SU-DHL-6 (cell line): Measurements from ENCODE around the gene PRIM1.

ENCODE experiments used
- H2AFZ ChIP-seq: fragments of 200-600 bp; sonication (generic); 2 replicates; pipeline ENCODE4 v1.6.1; 2014; ENCODE audit warnings: low read depth, mild to moderate bottlenecking, moderate library complexity, mixed read lengths, antibody characterized with exemption, low read length; ENCODE audit not compliant: severe bottlenecking
- H3F3A ChIP-seq: fragments of 200-600 bp; shearing (Covaris generic); 2 replicates; pipeline ENCODE4 v1.6.0; 2016; ENCODE audit warnings: antibody characterized with exemption, mild to moderate bottlenecking; ENCODE audit not compliant: insufficient read depth
- H3K27ac ChIP-seq: fragments of 200-600 bp; sonication (generic); 2 replicates; pipeline ENCODE4 v1.5.1; 2016; ENCODE audit warnings: low read depth, mild to moderate bottlenecking, low read length, moderate library complexity, mixed read lengths
- H3K27me3 ChIP-seq: fragments of 200-600 bp; sonication (generic), shearing (Covaris generic); 2 replicates; pipeline ENCODE4 v1.6.0; 2014; ENCODE audit warnings: mild to moderate bottlenecking, low read length
- H3K36me3 ChIP-seq: fragments of 200-600 bp; sonication (generic); 2 replicates; pipeline ENCODE4 v1.6.1; 2014; ENCODE audit warnings: mild to moderate bottlenecking, low read length, mixed read lengths
- H3K4me2 ChIP-seq: fragments of 300-600, 200-600 bp; shearing (Covaris generic), sonication (generic); 2 replicates; pipeline ENCODE4 v1.6.0; 2014; ENCODE audit warnings: low read length, low read depth, mild to moderate bottlenecking; ENCODE audit not compliant: poor library complexity, severe bottlenecking
- H3K4me3 ChIP-seq: fragments of 200-600 bp; sonication (generic); 2 replicates; pipeline ENCODE4 v1.5.1; 2014; ENCODE audit warnings: antibody characterized with exemption, low read length, mild to moderate bottlenecking, mixed read lengths; ENCODE audit not compliant: insufficient read depth, poor library complexity, severe bottlenecking
- H3K79me2 ChIP-seq: fragments of 200-600 bp; sonication (generic); 2 replicates; pipeline ENCODE4 v1.6.1; 2014; ENCODE audit warnings: mild to moderate bottlenecking, low read length, moderate library complexity; ENCODE audit not compliant: insufficient read depth
- H3K9ac ChIP-seq: fragments of 200-600 bp; sonication (generic); 2 replicates; pipeline ENCODE4 v1.7.0; 2014; ENCODE audit warnings: mild to moderate bottlenecking, low read length
- H3K9me2 ChIP-seq: fragments of 200-600 bp; sonication (generic); replicated peaks from 2 replicates; pipeline ENCODE4 v1.6.1; 2014; ENCODE audit warnings: low read length; ENCODE audit not compliant: insufficient read depth
- H3K9me3 ChIP-seq: fragments of 200-600 bp; sonication (generic); 2 replicates; pipeline ENCODE4 v1.6.1; 2014; ENCODE audit warnings: low read length, mixed read lengths; ENCODE audit not compliant: insufficient read depth
- H4K20me1 ChIP-seq: fragments of 200-600 bp; sonication (generic); 2 replicates; pipeline ENCODE4 v1.6.1; 2014; ENCODE audit warnings: low read depth, mild to moderate bottlenecking, antibody characterized with exemption, low read length, moderate library complexity, mixed read lengths
- EZH2phosphoT487 ChIP-seq: fragments of 200-600 bp; sonication (generic), shearing (Covaris generic); conservative IDR thresholded peaks from 2 replicates; pipeline ENCODE4 v1.6.1; 2018; ENCODE audit warnings: mild to moderate bottlenecking, antibody characterized with exemption, low read length, moderate library complexity, mixed read lengths
- TF ChIP-seq, protein P1 (sequence below): fragments of 200-600 bp; sonication (generic); IDR thresholded peaks from one replicate; pipeline ENCODE4 v1.5.1; 2017; ENCODE audit warnings: antibody characterized with exemption, mild to moderate bottlenecking, low read length, moderate library complexity; ENCODE audit not compliant: insufficient read depth, poor library complexity, severe bottlenecking

Gene PRIM1

DNA sequence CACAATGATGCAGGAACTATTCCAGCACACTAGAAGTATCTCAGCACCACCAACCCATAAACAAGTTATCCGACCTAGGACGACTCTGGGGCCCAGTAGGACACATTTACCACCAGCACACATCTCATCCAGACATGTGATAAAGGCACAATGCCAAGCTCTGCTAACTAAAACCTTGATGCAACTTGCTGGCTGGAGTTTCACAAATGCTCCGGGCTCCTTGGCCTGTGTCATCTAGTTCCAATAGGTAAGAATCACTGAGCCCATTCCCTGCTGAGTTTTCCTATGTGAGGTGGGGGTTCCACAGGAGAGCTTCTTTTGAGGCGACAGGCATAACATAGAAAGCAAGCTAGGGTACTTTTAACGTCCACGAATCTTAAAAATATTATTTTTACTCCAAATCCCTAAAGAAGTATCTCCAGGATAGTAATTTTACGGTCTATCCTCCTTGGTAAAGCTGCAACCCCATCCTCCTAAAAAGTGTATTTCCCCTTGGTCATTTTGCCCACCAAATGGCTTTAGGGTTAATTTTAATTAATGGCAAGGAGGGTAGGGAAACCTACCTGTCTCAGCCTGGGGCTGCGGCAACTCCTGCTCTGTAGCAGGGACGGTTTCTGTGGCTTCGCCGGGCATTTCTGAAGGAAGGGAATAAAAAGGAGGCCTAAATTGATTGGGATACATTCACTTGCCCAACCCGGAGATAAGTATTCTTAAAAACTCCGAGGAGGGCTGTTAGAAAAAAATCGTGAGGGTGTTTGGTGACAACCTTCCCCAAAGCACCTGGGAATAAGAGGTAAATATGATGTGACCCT is 28.0 kb downstream of the PRIM1 start:
- Histone ChIP-seq H3F3A (peaks cover 33% of the 10 kb centered on the region), H3K4me3 (peak overlapping the region; percentile 72), H3K36me3 (peaks cover 26% of the 10 kb centered on the region), H3K27ac (peak overlapping the region; percentile 91), H3K9me3 (no peaks in the 10 kb centered on the region), H2AFZ (no peak overlapping the region), H4K20me1 (peaks cover 34% of the 10 kb centered on the region), H3K4me2 (peak overlapping the region; percentile 82), H3K9ac (peak overlapping the region; percentile 87), H3K79me2 (peaks cover 60% of the 10 kb centered on the region), H3K9me2 (no peaks in the 10 kb centered on the region), H3K27me3 (no peaks in the 10 kb centered on the region)
- TF ChIP-seq, protein P1, sequence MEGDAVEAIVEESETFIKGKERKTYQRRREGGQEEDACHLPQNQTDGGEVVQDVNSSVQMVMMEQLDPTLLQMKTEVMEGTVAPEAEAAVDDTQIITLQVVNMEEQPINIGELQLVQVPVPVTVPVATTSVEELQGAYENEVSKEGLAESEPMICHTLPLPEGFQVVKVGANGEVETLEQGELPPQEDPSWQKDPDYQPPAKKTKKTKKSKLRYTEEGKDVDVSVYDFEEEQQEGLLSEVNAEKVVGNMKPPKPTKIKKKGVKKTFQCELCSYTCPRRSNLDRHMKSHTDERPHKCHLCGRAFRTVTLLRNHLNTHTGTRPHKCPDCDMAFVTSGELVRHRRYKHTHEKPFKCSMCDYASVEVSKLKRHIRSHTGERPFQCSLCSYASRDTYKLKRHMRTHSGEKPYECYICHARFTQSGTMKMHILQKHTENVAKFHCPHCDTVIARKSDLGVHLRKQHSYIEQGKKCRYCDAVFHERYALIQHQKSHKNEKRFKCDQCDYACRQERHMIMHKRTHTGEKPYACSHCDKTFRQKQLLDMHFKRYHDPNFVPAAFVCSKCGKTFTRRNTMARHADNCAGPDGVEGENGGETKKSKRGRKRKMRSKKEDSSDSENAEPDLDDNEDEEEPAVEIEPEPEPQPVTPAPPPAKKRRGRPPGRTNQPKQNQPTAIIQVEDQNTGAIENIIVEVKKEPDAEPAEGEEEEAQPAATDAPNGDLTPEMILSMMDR, result no peak
- no peak for TF ChIP-seq EZH2phosphoT487

DNA sequence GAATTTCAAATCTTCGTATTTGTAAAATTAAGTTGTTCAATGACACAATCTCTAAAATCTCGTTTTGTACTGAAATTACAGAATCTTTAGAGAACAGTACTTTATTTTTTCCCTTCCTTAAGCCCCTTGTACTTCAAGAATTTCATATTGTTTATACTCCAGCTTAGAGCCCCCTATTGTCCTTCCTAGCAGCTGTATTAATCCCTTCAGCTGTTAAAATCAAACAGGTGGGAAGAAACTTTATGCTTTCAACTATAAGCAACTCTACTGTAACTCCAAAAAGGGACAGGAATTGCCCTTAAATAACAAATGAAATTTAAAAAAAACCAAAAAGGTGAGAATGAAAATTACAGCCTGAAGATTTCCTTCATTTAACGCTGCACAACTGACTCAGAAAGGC is 28.8 kb downstream of the PRIM1 start:
- Histone ChIP-seq H3K4me2 (peak overlapping the region; percentile 82), H3F3A (peaks cover 36% of the 10 kb centered on the region), H4K20me1 (peaks cover 40% of the 10 kb centered on the region), H3K9me2 (no peaks in the 10 kb centered on the region), H2AFZ (no peak overlapping the region), H3K9me3 (no peaks in the 10 kb centered on the region), H3K27me3 (no peaks in the 10 kb centered on the region), H3K9ac (peak overlapping the region; percentile 87), H3K36me3 (peaks cover 26% of the 10 kb centered on the region), H3K79me2 (peaks cover 68% of the 10 kb centered on the region), H3K4me3 (peak overlapping the region; percentile 72), H3K27ac (peak overlapping the region; percentile 91; the same call in 1 of the 2 replicates)
- TF ChIP-seq, protein P1, result no peak
- no peak for TF ChIP-seq EZH2phosphoT487

DNA sequence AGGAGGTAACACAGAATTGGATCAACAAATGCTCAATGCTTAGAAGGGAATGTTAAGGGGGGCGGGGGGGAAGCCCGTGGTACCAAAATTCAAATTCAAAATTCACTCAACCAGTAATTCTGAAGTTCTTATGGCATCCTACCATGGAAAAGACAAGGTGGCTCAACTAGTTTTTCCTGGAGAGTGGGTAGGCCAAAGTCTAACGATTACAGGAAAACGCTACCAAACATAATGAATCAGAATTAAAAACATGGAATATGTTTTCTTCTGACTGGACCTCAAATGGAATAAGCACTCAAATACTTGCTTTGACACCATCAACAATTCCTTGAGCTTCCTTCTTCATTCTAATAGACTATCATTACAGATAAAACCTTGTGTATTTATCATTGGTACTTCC is 29.3 kb downstream of the PRIM1 start:
- Histone ChIP-seq H3K79me2 (peaks cover 72% of the 10 kb centered on the region), H3K9ac (peak overlapping the region; percentile 87), H3K36me3 (peaks cover 26% of the 10 kb centered on the region), H3K4me3 (peak overlapping the region; percentile 72), H3K9me3 (no peaks in the 10 kb centered on the region), H3K27ac (peak overlapping the region; percentile 91; the same call in 1 of the 2 replicates), H2AFZ (no peak overlapping the region), H4K20me1 (peaks cover 40% of the 10 kb centered on the region), H3K4me2 (peak overlapping the region; percentile 82), H3K9me2 (no peaks in the 10 kb centered on the region), H3F3A (peaks cover 33% of the 10 kb centered on the region), H3K27me3 (no peaks in the 10 kb centered on the region)
- TF ChIP-seq EZH2phosphoT487, result no peak
- TF ChIP-seq, protein P1, result no peak
